Peyer's patch (tissue), 4 donors: ENCODE data around the gene ATL1. TPM values are rescaled to one million over a fixed set of nuclear protein-coding genes. Genes with fewer than 3 reads are reported as not detected.

ENCODE experiments used
- DNase-seq, 3 donors: peaks; one replicate each; pipeline ENCODE4 v3.0.0-alpha.2; 2017 to 2019
- H3K27ac ChIP-seq, 4 donors: fragments of 200-600 bp; sonication (generic); one replicate each; pipeline ENCODE4 v1.5.1; 2016 to 2019
- H3K27me3 ChIP-seq, 2 donors: fragments of 200-600 bp; sonication (generic); one replicate each; pipeline ENCODE4 v1.5.1; 2019
- H3K36me3 ChIP-seq, 3 donors: fragments of 200-600 bp; sonication (generic); one replicate each; pipeline ENCODE4 v1.5.1; 2016 to 2019
- H3K4me1 ChIP-seq, 4 donors: fragments of 200-600 bp; sonication (generic); one replicate each; pipeline ENCODE4 v1.5.1; 2016 to 2019
- H3K4me3 ChIP-seq, 4 donors: fragments of 200-600 bp; sonication (generic); 1 replicate in 3 of 4; 2 replicates in 1 of 4; pipeline ENCODE4 v1.5.1; 2016 to 2019; ENCODE audit warnings: mild to moderate bottlenecking in 1 of 4
- H3K9me3 ChIP-seq, 4 donors: fragments of 200-600 bp; sonication (generic); one replicate each; pipeline ENCODE4 v1.5.1; 2016 to 2019; ENCODE audit warnings: mild to moderate bottlenecking in 1 of 4
- POLR2A ChIP-seq, 2 donors: fragments of 450-650 bp; IDR thresholded peaks; one replicate each; pipeline ENCODE4 v1.5.1; 2017; ENCODE audit warnings: antibody characterized with exemption in 2 of 2, mild to moderate bottlenecking in 2 of 2, moderate library complexity in 2 of 2
- total RNA-seq, 4 donors: library from RNA; depleted of rRNA; stranded (reverse); fragments of >200 nt; gene quantifications; one replicate each; pipeline ENCODE4 v1.1.0, GENCODE V29; 2016
- TF ChIP-seq, protein P1 (sequence below), 6 experiments: fragments of 450-650 bp in 4 of 6; fragments of 200-600 bp in 2 of 6; sonication (generic) in 1 of 6; IDR thresholded peaks; one replicate each; pipeline ENCODE4 v1.5.1; 2017 to 2019; ENCODE audit warnings: antibody characterized with exemption in 6 of 6, mild to moderate bottlenecking in 3 of 6, moderate library complexity in 1 of 6

The ATL1 gene
- total RNA-seq, 4 donors from 2014 or later: 6.6 to 9.5 (median 8.5) TPM

GRCh38 chr14:50598765-50599164 lies 38.8 kb downstream of the ATL1 start:
- Histone ChIP-seq H3K27ac (no peak overlapping the region), H3K9me3 (no peaks in the 10 kb centered on the region), H3K36me3 (no peaks in the 10 kb centered on the region), H3K4me1 (no peaks in the 10 kb centered on the region), H3K27me3 (no peaks in the 10 kb centered on the region), H3K4me3 (no peak overlapping the region)
- DNase-seq: no peak
- TF ChIP-seq, protein P1, sequence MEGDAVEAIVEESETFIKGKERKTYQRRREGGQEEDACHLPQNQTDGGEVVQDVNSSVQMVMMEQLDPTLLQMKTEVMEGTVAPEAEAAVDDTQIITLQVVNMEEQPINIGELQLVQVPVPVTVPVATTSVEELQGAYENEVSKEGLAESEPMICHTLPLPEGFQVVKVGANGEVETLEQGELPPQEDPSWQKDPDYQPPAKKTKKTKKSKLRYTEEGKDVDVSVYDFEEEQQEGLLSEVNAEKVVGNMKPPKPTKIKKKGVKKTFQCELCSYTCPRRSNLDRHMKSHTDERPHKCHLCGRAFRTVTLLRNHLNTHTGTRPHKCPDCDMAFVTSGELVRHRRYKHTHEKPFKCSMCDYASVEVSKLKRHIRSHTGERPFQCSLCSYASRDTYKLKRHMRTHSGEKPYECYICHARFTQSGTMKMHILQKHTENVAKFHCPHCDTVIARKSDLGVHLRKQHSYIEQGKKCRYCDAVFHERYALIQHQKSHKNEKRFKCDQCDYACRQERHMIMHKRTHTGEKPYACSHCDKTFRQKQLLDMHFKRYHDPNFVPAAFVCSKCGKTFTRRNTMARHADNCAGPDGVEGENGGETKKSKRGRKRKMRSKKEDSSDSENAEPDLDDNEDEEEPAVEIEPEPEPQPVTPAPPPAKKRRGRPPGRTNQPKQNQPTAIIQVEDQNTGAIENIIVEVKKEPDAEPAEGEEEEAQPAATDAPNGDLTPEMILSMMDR (IDR thresholded peaks at IDR 0.05): no peak
- TF ChIP-seq POLR2A (IDR thresholded peaks at IDR 0.05): no peak

- TF ChIP-seq POLR2A (IDR thresholded peaks at IDR 0.05): no peak
- TF ChIP-seq, protein P1 (IDR thresholded peaks at IDR 0.05): peak in 5 of 6 experiments; percentile 8 to 63 (median 55)
- Histone ChIP-seq H3K4me3 (no peak overlapping the region), H3K9me3 (no peaks in the 10 kb centered on the region), H3K27ac (no peak overlapping the region), H3K36me3 (no peaks in the 10 kb centered on the region), H3K4me1 (no peaks in the 10 kb centered on the region), H3K27me3 (no peaks in the 10 kb centered on the region)
- DNase-seq: no peak
Measured at GRCh38 chr14:50599700-50600444, 39.9 kb downstream of the ATL1 start.

DNA sequence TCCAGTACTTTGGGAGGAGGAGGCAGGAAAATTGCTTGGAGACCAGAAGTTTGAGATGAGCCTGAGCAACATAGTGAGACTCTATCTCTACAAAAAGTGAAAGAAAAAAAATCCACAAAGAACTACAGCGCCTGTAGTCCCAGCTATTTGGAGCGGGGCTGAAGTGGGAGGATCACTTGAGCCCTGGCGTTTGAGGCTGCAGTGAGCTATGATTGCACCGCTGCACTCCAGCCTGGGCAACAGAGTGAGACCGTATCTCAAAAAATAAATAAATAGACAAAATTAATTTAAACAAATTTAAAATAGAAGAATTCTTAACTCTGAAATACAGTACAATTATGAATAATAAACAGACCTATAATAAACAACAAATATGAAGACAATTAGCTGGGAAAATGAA lies 40.9 kb downstream of the ATL1 start:
- H3K36me3 ChIP-seq: no peaks in the 10 kb centered on the region
- no peak overlapping the region for H3K27ac ChIP-seq
- no peaks in the 10 kb centered on the region for H3K27me3 ChIP-seq
- no peak overlapping the region for H3K4me3 ChIP-seq
- H3K4me1 ChIP-seq: no peaks in the 10 kb centered on the region
- TF ChIP-seq, protein P1 (IDR thresholded peaks at IDR 0.05): no peak
- no peak for TF ChIP-seq POLR2A (IDR thresholded peaks at IDR 0.05)
- H3K9me3 ChIP-seq: no peaks in the 10 kb centered on the region
- no peak for DNase-seq

- no peaks in the 10 kb centered on the region for H3K27me3 ChIP-seq
- no peak for TF ChIP-seq POLR2A (IDR thresholded peaks at IDR 0.05)
- H3K27ac ChIP-seq: no peak overlapping the region
- H3K36me3 ChIP-seq: no peaks in the 10 kb centered on the region
- no peak for DNase-seq
- H3K4me1 ChIP-seq: no peaks in the 10 kb centered on the region
- no peaks in the 10 kb centered on the region for H3K9me3 ChIP-seq
- H3K4me3 ChIP-seq: no peak overlapping the region
Measured at GRCh38 chr14:50601394-50601793, 41.4 kb downstream of the ATL1 start.

- Histone ChIP-seq H3K27ac (no peak overlapping the region), H3K4me1 (no peaks in the 10 kb centered on the region), H3K27me3 (no peaks in the 10 kb centered on the region), H3K36me3 (no peaks in the 10 kb centered on the region), H3K9me3 (no peaks in the 10 kb centered on the region), H3K4me3 (no peak overlapping the region)
- TF ChIP-seq POLR2A (IDR thresholded peaks at IDR 0.05): no peak
- TF ChIP-seq, protein P1 (IDR thresholded peaks at IDR 0.05): no peak
- DNase-seq: no peak
Measured at GRCh38 chr14:50602035-50602434, 42.1 kb downstream of the ATL1 start.

- H3K36me3 ChIP-seq: no peaks in the 10 kb centered on the region
- no peaks in the 10 kb centered on the region for H3K9me3 ChIP-seq
- no peaks in the 10 kb centered on the region for H3K27me3 ChIP-seq
- TF ChIP-seq, protein P1 (IDR thresholded peaks at IDR 0.05): no peak
- no peak for TF ChIP-seq POLR2A (IDR thresholded peaks at IDR 0.05)
- no peak overlapping the region for H3K27ac ChIP-seq
- DNase-seq: no peak
- no peaks in the 10 kb centered on the region for H3K4me1 ChIP-seq
- no peak overlapping the region for H3K4me3 ChIP-seq
Measured at GRCh38 chr14:50603565-50603964, 43.6 kb downstream of the ATL1 start.
